ENCODE data around the gene PTGFRN. TPM values are rescaled to one million over a fixed set of nuclear protein-coding genes. Genes with fewer than 3 reads are reported as not detected.

The PTGFRN gene
- total and polyA plus RNA-seq, 2 of the 8 experiments (the other 6 are each of a cell fraction or from before 2014, with no cell fraction given): 13.0 to 32.6 TPM

- Histone ChIP-seq H2BK15ac (ENCODE audit: low read length) (no peak overlapping the region), H3K79me2 (ENCODE audit: control insufficient read depth in 1 of 2, insufficient read depth in 2 of 2, low read length in 2 of 2) (no peaks in the 10 kb centered on the region), H3K23ac (ENCODE audit: insufficient read length) (no peak overlapping the region), H3K23me2 (ENCODE audit: low read depth, low read length) (no peaks in the 10 kb centered on the region), H3K4ac (replicated peaks; ENCODE audit: insufficient read length, low read depth, low read length) (no peak overlapping the region), H3K4me3 (ENCODE audit: extremely low read depth in 1 of 4, insufficient read depth in 2 of 4, low read depth in 3 of 4, low read length in 4 of 4) (no peak overlapping the region), H3K36me3 (ENCODE audit: control insufficient read depth in 2 of 4, insufficient read depth in 4 of 4, low read length in 3 of 4) (no peaks in the 10 kb centered on the region), H3K27ac (ENCODE audit: low read depth, low read length) (no peak overlapping the region), H4K91ac (replicated peaks; ENCODE audit: insufficient read length, low read length) (no peak overlapping the region), H3K79me1 (ENCODE audit: low read depth, low read length) (no peaks in the 10 kb centered on the region), H3K27me3 (replicated peaks in 1 of 4; ENCODE audit: control insufficient read depth in 3 of 4, extremely low read depth in 1 of 4, insufficient read depth in 3 of 4, low read length in 3 of 4) (no peaks in the 10 kb centered on the region), H3K18ac (ENCODE audit: extremely low read depth, low read length) (no peak overlapping the region), H2BK5ac (ENCODE audit: low read depth, low read length) (no peak overlapping the region), H3K9ac (replicated peaks in 1 of 4; ENCODE audit: extremely low read depth in 1 of 4, low read depth in 3 of 4, low read length in 3 of 4) (no peak overlapping the region), H4K20me1 (replicated peaks in 1 of 2; ENCODE audit: control insufficient read depth in 1 of 2, insufficient read depth in 2 of 2, low read length in 2 of 2) (no peaks in the 10 kb centered on the region), H2AK5ac (ENCODE audit: low read depth, low read length) (no peak overlapping the region), H4K5ac (ENCODE audit: insufficient read length, low read depth, low read length) (no peak overlapping the region), H3K14ac (ENCODE audit: insufficient read length) (no peak overlapping the region), H2BK120ac (replicated peaks; ENCODE audit: low read depth, low read length) (no peak overlapping the region), H2AFZ (ENCODE audit: low read length) (no peak overlapping the region), H3K4me2 (ENCODE audit: insufficient read depth in 1 of 2, low read depth in 2 of 2, low read length in 2 of 2) (no peak overlapping the region), H2BK20ac (ENCODE audit: low read length) (no peak overlapping the region), H3K9me3 (ENCODE audit: insufficient read depth in 2 of 2, low read depth in 1 of 2, low read length in 1 of 2) (0 out of 4 replicates have a peak, but pooled peaks cover 0 to 3% of the 10 kb centered on the region in 2 experiments), H3K56ac (replicated peaks; ENCODE audit: insufficient read length, low read depth, low read length) (no peak overlapping the region), H2BK12ac (ENCODE audit: low read depth, low read length) (no peak overlapping the region), H3K4me1 (replicated peaks in 1 of 4; ENCODE audit: control insufficient read depth in 3 of 4, insufficient read depth in 4 of 4, low read length in 3 of 4) (peaks cover 0 to 4% (median 0%) of the 10 kb centered on the region in 4 experiments; a peak in 1 of 7 replicates), H4K8ac (ENCODE audit: extremely low read depth, insufficient read depth, low read length) (no peak overlapping the region)
- POLR2A ChIA-PET (ENCODE audit: partially characterized antibody): interaction anchor here (1.1 kb wide), 1 partner anchor 27 kb away, joined by 3 read pairs; no protein-coding TSS in a partner anchor
- no peak for DNase-seq (ENCODE audit: low read depth in 1 of 2, low spot score in 2 of 2)
- 80% methylated on average over 1 of the region's 1 CpG; no CpG with 5 or more reads in 1 of the 2 experiments for WGBS, 2 experiments (ENCODE audit: extremely low coverage in 1 of 2, insufficient coverage in 1 of 2, insufficient read length in 1 of 2, insufficient replicate concordance in 2 of 2, low coverage in 1 of 2, low lambda C conversion rate in 2 of 2, missing lambda C conversion rate in 1 of 2)
- no peak for FAIRE-seq
- CTCF ChIA-PET (ENCODE audit: partially characterized antibody): no interaction called here
- TF ChIP-seq PHF8 (conservative IDR thresholded peaks at IDR 0.05; ENCODE audit: low read depth, low read length) (no peak), CBX8 (IDR thresholded peaks at IDR 0.05; ENCODE audit: borderline replicate concordance, low read depth, low read length) (no peak), BACH1 (IDR thresholded peaks at IDR 0.05; ENCODE audit: low read length) (no peak), SIN3A (conservative IDR thresholded peaks at IDR 0.05 in 1 of 2, IDR thresholded peaks at IDR 0.05 in 1 of 2; ENCODE audit: low read depth in 1 of 2, low read length in 2 of 2) (no peak), TEAD4 (IDR thresholded peaks at IDR 0.05; ENCODE audit: low read depth, low read length) (no peak), SRF (IDR thresholded peaks at IDR 0.05; ENCODE audit: low read depth, low read length) (no peak), KDM4A (IDR thresholded peaks at IDR 0.05; ENCODE audit: low read depth, low read length, severe bottlenecking) (no peak), NANOG (IDR thresholded peaks at IDR 0.05; ENCODE audit: insufficient read depth, low read depth, low read length, poor library complexity, severe bottlenecking) (no peak)
Measured at GRCh38 chr1:116991918-116992317, 82.2 kb downstream of the PTGFRN start.

All from H1 (cell line).